HepG2 (cell line): ENCODE results near the gene ARHGEF12. TPM values are rescaled to one million over a fixed set of nuclear protein-coding genes. Genes with fewer than 3 reads are reported as not detected.

Experiments
- AKAP8 ChIP-seq: sonication (generic); formaldehyde crosslinking; IDR thresholded peaks from 2 replicates; pipeline ENCODE4 v1.5.1; 2020; ENCODE audit warnings: mild to moderate bottlenecking, missing genetic modification reagents
- BHLHE40 ChIP-seq: IDR thresholded peaks from 2 replicates; pipeline ENCODE4 v1.6.1; 2011; ENCODE audit warnings: low read length, improper control_type of control experiment
- CC2D1A ChIP-seq: sonication (generic); formaldehyde crosslinking; IDR thresholded peaks from 2 replicates; pipeline ENCODE4 v1.8.1; 2023; ENCODE audit warnings: mild to moderate bottlenecking, missing genetic modification reagents
- HDAC1 ChIP-seq: sonication (generic); formaldehyde crosslinking; IDR thresholded peaks from 2 replicates; pipeline ENCODE4 v1.5.1; 2020; ENCODE audit warnings: mild to moderate bottlenecking, missing genetic modification reagents
- KLF13 ChIP-seq: sonication (generic); formaldehyde crosslinking; IDR thresholded peaks from 2 replicates; pipeline ENCODE4 v1.4.0; 2020; ENCODE audit warnings: mild to moderate bottlenecking, missing genetic modification reagents
- MAFK ChIP-seq, 2 experiments: IDR thresholded peaks in 1 of 2; conservative IDR thresholded peaks in 1 of 2; 2 replicates each; pipeline ENCODE4 v1.6.1; 2011; ENCODE audit warnings: improper control_type of control experiment in 2 of 2, low read length in 2 of 2
- MAZ ChIP-seq, 2 experiments: sonication (generic) in 1 of 2; formaldehyde crosslinking in 1 of 2; IDR thresholded peaks; 2 replicates each; pipeline versions ENCODE4 v1.5.0 to v1.6.1; 2012 to 2020; ENCODE audit warnings: low read depth in 2 of 2, mild to moderate bottlenecking in 2 of 2, borderline replicate concordance in 1 of 2, improper control_type of control experiment in 1 of 2, low read length in 1 of 2, missing genetic modification reagents in 1 of 2, moderate library complexity in 1 of 2
- NFYB ChIP-seq: sonication (generic); formaldehyde crosslinking; IDR thresholded peaks from 2 replicates; pipeline ENCODE4 v1.4.0; 2020; ENCODE audit warnings: missing genetic modification reagents
- SOX6 ChIP-seq, 2 experiments: fragments of 450-650 bp in 1 of 2; sonication (generic) in 1 of 2; formaldehyde crosslinking in 1 of 2; IDR thresholded peaks; 2 replicates each; pipeline versions ENCODE4 v1.4.0 to v1.6.1; 2017 to 2020; ENCODE audit warnings: antibody characterized with exemption in 1 of 2, mild to moderate bottlenecking in 1 of 2, missing genetic modification reagents in 1 of 2
- TBX2 ChIP-seq: sonication (generic); formaldehyde crosslinking; IDR thresholded peaks from 2 replicates; pipeline ENCODE4 v1.5.0; 2020; ENCODE audit warnings: missing genetic modification reagents, mild to moderate bottlenecking, borderline replicate concordance
- TEAD3 ChIP-seq: optimal IDR thresholded peaks from 2 replicates; pipeline ENCODE3; 2016; ENCODE audit warnings: borderline replicate concordance
- TIGD3 ChIP-seq: sonication (generic); formaldehyde crosslinking; IDR thresholded peaks from 2 replicates; pipeline ENCODE4 v1.5.1; 2020; ENCODE audit warnings: mild to moderate bottlenecking, missing genetic modification reagents, borderline replicate concordance
- ZKSCAN8 ChIP-seq: IDR thresholded peaks from 2 replicates; pipeline ENCODE4 v1.6.1; 2016; ENCODE audit warnings: borderline replicate concordance, missing genetic modification reagents, missing compliant biosample characterization
- ZNF24 ChIP-seq: fragments of 450-650 bp; IDR thresholded peaks from 2 replicates; pipeline ENCODE4 v1.6.1; 2017; ENCODE audit warnings: antibody characterized with exemption, mild to moderate bottlenecking
- ZNF382 ChIP-seq: sonication (generic); formaldehyde crosslinking; IDR thresholded peaks from 2 replicates; pipeline ENCODE4 v1.5.0; 2020; ENCODE audit warnings: missing genetic modification reagents, mild to moderate bottlenecking, borderline replicate concordance
- ZNF720 ChIP-seq: sonication (generic); formaldehyde crosslinking; IDR thresholded peaks from 2 replicates; pipeline ENCODE4 v1.4.0; 2020; ENCODE audit warnings: missing genetic modification reagents
- polyA plus RNA-seq, 8 experiments: library from polyadenylated mRNA; depleted of rRNA in 3 of 8; stranded (reverse) in 7 of 8; unstranded in 1 of 8; fragments of >200 nt; fragmentation: Illumina TruSeq in 4 of 8; extraction: Trizol in 4 of 8; gene quantifications; 2 replicates each; pipeline versions ENCODE4 v1.2.1 to v1.2.3, GENCODE V29; 2011 to 2016; ENCODE audit warnings: low read depth in 4 of 8, missing spikeins in 1 of 8, mixed read lengths in 1 of 8; ENCODE audit not compliant: insufficient read depth in 1 of 8
- total RNA-seq, 5 experiments: library from RNA; depleted of rRNA; stranded (reverse); fragments of >200 nt; fragmentation: Illumina TruSeq; extraction: Trizol; gene quantifications; 2 replicates each; pipeline ENCODE4 v1.2.3, GENCODE V29; 2016; ENCODE audit warnings: low read depth in 1 of 5
- TF ChIP-seq, protein P1 (sequence below): sonication (generic); formaldehyde crosslinking; IDR thresholded peaks from 2 replicates; pipeline ENCODE4 v1.4.0; 2020; ENCODE audit warnings: mild to moderate bottlenecking, missing genetic modification reagents
- TF ChIP-seq, protein P2 (sequence below): IDR thresholded peaks from 2 replicates; pipeline ENCODE4 v1.6.1; 2016; ENCODE audit warnings: missing compliant biosample characterization, missing genetic modification reagents, borderline replicate concordance
- TF ChIP-seq, protein P3 (sequence below): sonication (generic); formaldehyde crosslinking; IDR thresholded peaks from 2 replicates; pipeline ENCODE4 v1.4.0; 2020; ENCODE audit warnings: mild to moderate bottlenecking, missing genetic modification reagents

Gene ARHGEF12
- total and polyA plus RNA-seq, 2 of the 13 experiments (the other 11 are each of a cell fraction or from before 2014, with no cell fraction given) = 17.9 to 54.4 TPM

DNA sequence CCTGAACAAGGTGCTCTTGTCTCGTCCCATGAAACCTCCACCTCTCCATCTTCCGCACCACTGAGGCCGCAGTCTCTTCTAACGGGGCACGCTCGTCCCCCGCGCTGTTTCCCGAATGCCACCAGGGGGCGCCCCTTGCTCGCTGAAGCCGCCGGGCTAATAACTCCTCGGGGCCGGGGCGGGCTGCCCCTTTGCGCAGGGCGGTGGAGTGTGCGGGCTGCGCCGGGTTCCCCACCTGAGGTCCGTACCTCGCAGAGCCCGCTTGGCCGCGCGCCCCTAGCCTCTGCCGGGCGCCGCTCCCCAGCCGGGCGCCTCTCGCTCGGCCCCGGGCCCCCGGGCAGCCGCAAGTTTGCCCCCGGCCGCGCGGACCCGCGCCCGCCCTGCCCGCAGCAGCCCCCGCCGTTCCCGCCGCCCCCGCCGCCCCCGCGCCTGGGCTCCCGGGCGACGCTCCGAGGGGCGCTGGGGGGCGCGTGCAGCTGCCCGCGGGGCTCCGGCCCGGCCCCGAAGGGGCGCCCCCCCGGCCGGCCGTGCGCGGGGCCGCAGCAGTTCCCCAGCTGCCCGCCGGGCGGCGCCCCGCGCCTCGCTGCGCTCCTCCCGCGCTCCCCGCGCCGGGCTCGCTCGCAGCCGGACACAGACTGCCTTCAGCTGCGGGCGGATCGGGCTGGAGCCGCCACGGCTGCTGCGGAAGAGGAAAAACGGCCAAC lies 175.1 kb downstream of the ARHGEF12 start, which contains the start of gene GRIK4 (continued):
- TF ChIP-seq MAZ (IDR thresholded peaks at IDR 0.05; ENCODE audit: borderline replicate concordance, low read depth, low read length) (peak; percentile 64; the same call in 1 of the 2 replicates), MAZ (CRISPR knock-in tag; IDR thresholded peaks at IDR 0.05; ENCODE audit: low read depth) (no peak), TIGD3 (CRISPR knock-in tag) (no peak), BHLHE40 (peak; percentile 36; the same call in 1 of the 2 replicates), CC2D1A (CRISPR knock-in tag) (no peak), KLF13 (CRISPR knock-in tag) (no peak), TBX2 (CRISPR knock-in tag) (no peak), HDAC1 (CRISPR knock-in tag) (no peak), ZKSCAN8 (CRISPR knock-in tag) (peak; percentile 51; the same call in 1 of the 2 replicates), ZNF720 (CRISPR knock-in tag) (no peak), SOX6 (IDR thresholded peaks at IDR 0.05) (no peak), SOX6 (CRISPR knock-in tag; IDR thresholded peaks at IDR 0.05) (0 out of 2 replicates have a peak, but pooled peaks have one; percentile 11), AKAP8 (CRISPR knock-in tag) (no peak), NFYB (CRISPR knock-in tag) (no peak), TEAD3 (CRISPR knock-in tag) (peak; percentile 47), MAFK (conservative IDR thresholded peaks at IDR 0.05 in 1 of 2, IDR thresholded peaks at IDR 0.05 in 1 of 2; ENCODE audit: low read length in 2 of 2) (no peak), ZNF24 (no peak), ZNF382 (CRISPR knock-in tag) (no peak)
- TF ChIP-seq, protein P1, sequence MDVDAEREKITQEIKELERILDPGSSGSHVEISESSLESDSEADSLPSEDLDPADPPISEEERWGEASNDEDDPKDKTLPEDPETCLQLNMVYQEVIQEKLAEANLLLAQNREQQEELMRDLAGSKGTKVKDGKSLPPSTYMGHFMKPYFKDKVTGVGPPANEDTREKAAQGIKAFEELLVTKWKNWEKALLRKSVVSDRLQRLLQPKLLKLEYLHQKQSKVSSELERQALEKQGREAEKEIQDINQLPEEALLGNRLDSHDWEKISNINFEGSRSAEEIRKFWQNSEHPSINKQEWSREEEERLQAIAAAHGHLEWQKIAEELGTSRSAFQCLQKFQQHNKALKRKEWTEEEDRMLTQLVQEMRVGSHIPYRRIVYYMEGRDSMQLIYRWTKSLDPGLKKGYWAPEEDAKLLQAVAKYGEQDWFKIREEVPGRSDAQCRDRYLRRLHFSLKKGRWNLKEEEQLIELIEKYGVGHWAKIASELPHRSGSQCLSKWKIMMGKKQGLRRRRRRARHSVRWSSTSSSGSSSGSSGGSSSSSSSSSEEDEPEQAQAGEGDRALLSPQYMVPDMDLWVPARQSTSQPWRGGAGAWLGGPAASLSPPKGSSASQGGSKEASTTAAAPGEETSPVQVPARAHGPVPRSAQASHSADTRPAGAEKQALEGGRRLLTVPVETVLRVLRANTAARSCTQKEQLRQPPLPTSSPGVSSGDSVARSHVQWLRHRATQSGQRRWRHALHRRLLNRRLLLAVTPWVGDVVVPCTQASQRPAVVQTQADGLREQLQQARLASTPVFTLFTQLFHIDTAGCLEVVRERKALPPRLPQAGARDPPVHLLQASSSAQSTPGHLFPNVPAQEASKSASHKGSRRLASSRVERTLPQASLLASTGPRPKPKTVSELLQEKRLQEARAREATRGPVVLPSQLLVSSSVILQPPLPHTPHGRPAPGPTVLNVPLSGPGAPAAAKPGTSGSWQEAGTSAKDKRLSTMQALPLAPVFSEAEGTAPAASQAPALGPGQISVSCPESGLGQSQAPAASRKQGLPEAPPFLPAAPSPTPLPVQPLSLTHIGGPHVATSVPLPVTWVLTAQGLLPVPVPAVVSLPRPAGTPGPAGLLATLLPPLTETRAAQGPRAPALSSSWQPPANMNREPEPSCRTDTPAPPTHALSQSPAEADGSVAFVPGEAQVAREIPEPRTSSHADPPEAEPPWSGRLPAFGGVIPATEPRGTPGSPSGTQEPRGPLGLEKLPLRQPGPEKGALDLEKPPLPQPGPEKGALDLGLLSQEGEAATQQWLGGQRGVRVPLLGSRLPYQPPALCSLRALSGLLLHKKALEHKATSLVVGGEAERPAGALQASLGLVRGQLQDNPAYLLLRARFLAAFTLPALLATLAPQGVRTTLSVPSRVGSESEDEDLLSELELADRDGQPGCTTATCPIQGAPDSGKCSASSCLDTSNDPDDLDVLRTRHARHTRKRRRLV (CRISPR knock-in tag) = no peak
- TF ChIP-seq, protein P2, sequence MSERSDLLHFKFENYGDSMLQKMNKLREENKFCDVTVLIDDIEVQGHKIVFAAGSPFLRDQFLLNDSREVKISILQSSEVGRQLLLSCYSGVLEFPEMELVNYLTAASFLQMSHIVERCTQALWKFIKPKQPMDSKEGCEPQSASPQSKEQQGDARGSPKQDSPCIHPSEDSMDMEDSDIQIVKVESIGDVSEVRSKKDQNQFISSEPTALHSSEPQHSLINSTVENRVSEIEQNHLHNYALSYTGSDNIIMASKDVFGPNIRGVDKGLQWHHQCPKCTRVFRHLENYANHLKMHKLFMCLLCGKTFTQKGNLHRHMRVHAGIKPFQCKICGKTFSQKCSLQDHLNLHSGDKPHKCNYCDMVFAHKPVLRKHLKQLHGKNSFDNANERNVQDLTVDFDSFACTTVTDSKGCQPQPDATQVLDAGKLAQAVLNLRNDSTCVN (CRISPR knock-in tag) = no peak
- TF ChIP-seq, protein P3, sequence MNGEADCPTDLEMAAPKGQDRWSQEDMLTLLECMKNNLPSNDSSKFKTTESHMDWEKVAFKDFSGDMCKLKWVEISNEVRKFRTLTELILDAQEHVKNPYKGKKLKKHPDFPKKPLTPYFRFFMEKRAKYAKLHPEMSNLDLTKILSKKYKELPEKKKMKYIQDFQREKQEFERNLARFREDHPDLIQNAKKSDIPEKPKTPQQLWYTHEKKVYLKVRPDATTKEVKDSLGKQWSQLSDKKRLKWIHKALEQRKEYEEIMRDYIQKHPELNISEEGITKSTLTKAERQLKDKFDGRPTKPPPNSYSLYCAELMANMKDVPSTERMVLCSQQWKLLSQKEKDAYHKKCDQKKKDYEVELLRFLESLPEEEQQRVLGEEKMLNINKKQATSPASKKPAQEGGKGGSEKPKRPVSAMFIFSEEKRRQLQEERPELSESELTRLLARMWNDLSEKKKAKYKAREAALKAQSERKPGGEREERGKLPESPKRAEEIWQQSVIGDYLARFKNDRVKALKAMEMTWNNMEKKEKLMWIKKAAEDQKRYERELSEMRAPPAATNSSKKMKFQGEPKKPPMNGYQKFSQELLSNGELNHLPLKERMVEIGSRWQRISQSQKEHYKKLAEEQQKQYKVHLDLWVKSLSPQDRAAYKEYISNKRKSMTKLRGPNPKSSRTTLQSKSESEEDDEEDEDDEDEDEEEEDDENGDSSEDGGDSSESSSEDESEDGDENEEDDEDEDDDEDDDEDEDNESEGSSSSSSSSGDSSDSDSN (CRISPR knock-in tag) = peak; percentile 36; the same call in 1 of the 2 replicates
